GM19023 (cell line): ENCODE measurements around the gene COL11A2.

Source experiments
- ATAC-seq: cut with Tn5 transposase; IDR thresholded peaks from one replicate; pipeline ENCODE4 v1.9.1; 2021; ENCODE audit warnings: mild to moderate bottlenecking, moderate library complexity; ENCODE audit not compliant: unreplicated experiment

COL11A2 gene

GRCh38 chr6:33123732-33124524 is 68.3 kb downstream of the COL11A2 start:
- no peak for ATAC-seq

- no peak for ATAC-seq
Measured at GRCh38 chr6:33123181-33123580, 69.1 kb downstream of the COL11A2 start.

GRCh38 chr6:33120001-33120400 is 72.3 kb downstream of the COL11A2 start:
- ATAC-seq, result no peak

GRCh38 chr6:33118525-33119123 is 73.6 kb downstream of the COL11A2 start:
- ATAC-seq, result no peak

- no peak for ATAC-seq
Measured at GRCh38 chr6:33117811-33118277, 74.4 kb downstream of the COL11A2 start.

GRCh38 chr6:33116841-33117711 is 75.2 kb downstream of the COL11A2 start:
- ATAC-seq, result no peak

GRCh38 chr6:33116417-33116816 is 75.8 kb downstream of the COL11A2 start:
- ATAC-seq, result no peak

- no peak for ATAC-seq
Measured at GRCh38 chr6:33114406-33114805, 77.9 kb downstream of the COL11A2 start.

GRCh38 chr6:33113755-33114154 is 78.5 kb downstream of the COL11A2 start:
- ATAC-seq, result no peak
